Large intestine (tissue), 3 donors: ENCODE data around the gene NOSTRIN. TPM values are rescaled to one million over a fixed set of nuclear protein-coding genes. Genes with fewer than 3 reads are reported as not detected.
A peak's percentile ranks its signal among the peaks of the same experiment; 100 is the strongest.

ENCODE experiments used
- DNase-seq, 2 donors: peaks; one replicate each; pipeline versions ENCODE4 v3.0.0 to v3.0.0-alpha.2; 2013
- H3K27ac ChIP-seq: one replicate; pipeline ENCODE4 v1.5.1; 2013; ENCODE audit warnings: low read length
- H3K27me3 ChIP-seq: 2 replicates; pipeline ENCODE4 v1.6.1; 2013; ENCODE audit warnings: low read length; ENCODE audit not compliant: control insufficient read depth, insufficient read depth
- H3K36me3 ChIP-seq: 2 replicates; pipeline ENCODE4 v1.6.1; 2013; ENCODE audit warnings: low read length; ENCODE audit not compliant: control insufficient read depth, insufficient read depth
- H3K4me1 ChIP-seq: one replicate; pipeline ENCODE4 v1.6.1; 2013; ENCODE audit warnings: low read length; ENCODE audit not compliant: control insufficient read depth, insufficient read depth
- H3K4me3 ChIP-seq: one replicate; pipeline ENCODE4 v1.5.1; 2013; ENCODE audit warnings: low read length
- H3K9me3 ChIP-seq: one replicate; pipeline ENCODE4 v1.6.1; 2013; ENCODE audit warnings: mild to moderate bottlenecking, low read depth, low read length, moderate library complexity; ENCODE audit not compliant: control insufficient read depth
- WGBS: methylation state at CpG from one replicate; pipeline ENCODE4 v1.1.5; 2013; ENCODE audit warnings: low lambda C conversion rate; ENCODE audit not compliant: insufficient coverage; 5-methylcytosine and 5-hydroxymethylcytosine counted together
- polyA plus RNA-seq: library from polyadenylated mRNA; unstranded; fragments of 120-200 nt; gene quantifications from one replicate; pipeline ENCODE4 v1.2.1, GENCODE V29; 2013

NOSTRIN gene
- polyA plus RNA-seq, 1 donor = 52.7 TPM

DNA sequence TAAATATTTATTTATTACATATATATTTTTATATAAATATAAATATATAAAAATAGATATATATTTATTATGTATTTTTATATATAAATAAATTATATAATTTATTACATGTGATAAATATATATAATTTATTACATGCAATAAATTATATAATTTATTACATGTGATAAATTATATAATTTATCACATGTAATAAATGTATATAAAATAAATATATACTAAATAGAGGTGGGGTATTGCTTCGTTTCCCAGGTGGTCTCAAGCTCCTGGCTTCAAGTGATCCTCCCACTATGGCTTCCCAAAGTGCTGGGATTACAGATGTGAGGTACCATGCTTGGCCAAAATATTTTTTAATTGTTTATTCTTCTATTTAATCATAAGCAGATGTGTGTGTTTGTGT, 95.0 kb downstream of the NOSTRIN start:
- Histone ChIP-seq H3K27ac (no peak overlapping the region), H3K9me3 (no peaks in the 10 kb centered on the region), H3K27me3 (no peaks in the 10 kb centered on the region), H3K4me3 (no peak overlapping the region), H3K4me1 (no peaks in the 10 kb centered on the region), H3K36me3 (no peaks in the 10 kb centered on the region)
- DNase-seq = no peak
- WGBS = 100% methylated on average over 1 of the region's 1 CpG

- WGBS = 100% methylated on average over 1 of the region's 5 CpGs
- no peaks in the 10 kb centered on the region for H3K36me3 ChIP-seq
- H3K27ac ChIP-seq = no peak within 1 kb of the TSS
- no peaks in the 10 kb centered on the region for H3K4me1 ChIP-seq
- no peak for DNase-seq
- no peaks in the 10 kb centered on the region for H3K27me3 ChIP-seq
- H3K4me3 ChIP-seq = no peak within 1 kb of the TSS
- no peaks in the 10 kb centered on the region for H3K9me3 ChIP-seq
Observed at GRCh38 chr2:168901003-168901402, 98.6 kb downstream of the NOSTRIN start, which contains the start of gene G6PC2. Gene G6PC2 (plus strand): TSS chr2:168901291. CDS start chr2:168901332, 41 bp downstream.

DNA sequence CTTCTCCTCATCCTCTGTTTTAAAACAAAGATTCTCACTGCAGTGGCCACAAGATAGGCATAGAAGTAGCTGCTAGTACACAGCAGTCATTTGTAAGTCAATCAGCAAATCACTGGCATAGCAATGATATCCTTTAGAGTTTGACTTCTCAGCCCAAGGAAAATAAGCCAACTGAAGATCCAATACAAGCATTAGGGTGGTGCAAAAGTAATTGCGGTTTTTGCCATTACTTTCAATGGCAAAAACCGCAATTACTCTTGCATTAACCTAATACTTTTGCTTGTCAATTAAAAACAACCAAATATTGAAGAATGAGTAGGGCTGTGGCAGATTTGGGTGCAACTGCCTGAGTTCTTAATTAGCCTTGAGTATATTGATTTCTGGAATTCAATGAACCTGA, 101.5 kb downstream of the NOSTRIN start:
- no CpG with 5 or more reads among the region's 2 CpGs for WGBS
- DNase-seq = no peak
- Histone ChIP-seq H3K4me3 (no peak overlapping the region), H3K27ac (no peak overlapping the region), H3K4me1 (no peaks in the 10 kb centered on the region), H3K27me3 (no peaks in the 10 kb centered on the region), H3K9me3 (no peaks in the 10 kb centered on the region), H3K36me3 (no peaks in the 10 kb centered on the region)

- no peak overlapping the region for H3K27ac ChIP-seq
- H3K36me3 ChIP-seq = no peaks in the 10 kb centered on the region
- no peak overlapping the region for H3K4me3 ChIP-seq
- H3K9me3 ChIP-seq = no peaks in the 10 kb centered on the region
- 100% methylated on average over 1 of the region's 3 CpGs for WGBS
- no peaks in the 10 kb centered on the region for H3K27me3 ChIP-seq
- H3K4me1 ChIP-seq = no peaks in the 10 kb centered on the region
- no peak for DNase-seq
Observed at GRCh38 chr2:168904358-168904757, 101.9 kb downstream of the NOSTRIN start.

GRCh38 chr2:168907940-168908662, 105.7 kb downstream of the NOSTRIN start:
- no peaks in the 10 kb centered on the region for H3K9me3 ChIP-seq
- no peaks in the 10 kb centered on the region for H3K4me1 ChIP-seq
- H3K4me3 ChIP-seq = no peak overlapping the region
- peaks cover 12% of the 10 kb centered on the region for H3K27me3 ChIP-seq
- no peaks in the 10 kb centered on the region for H3K36me3 ChIP-seq
- no peak overlapping the region for H3K27ac ChIP-seq
- DNase-seq = no peak
- WGBS = 80% methylated on average over 1 of the region's 8 CpGs

DNA sequence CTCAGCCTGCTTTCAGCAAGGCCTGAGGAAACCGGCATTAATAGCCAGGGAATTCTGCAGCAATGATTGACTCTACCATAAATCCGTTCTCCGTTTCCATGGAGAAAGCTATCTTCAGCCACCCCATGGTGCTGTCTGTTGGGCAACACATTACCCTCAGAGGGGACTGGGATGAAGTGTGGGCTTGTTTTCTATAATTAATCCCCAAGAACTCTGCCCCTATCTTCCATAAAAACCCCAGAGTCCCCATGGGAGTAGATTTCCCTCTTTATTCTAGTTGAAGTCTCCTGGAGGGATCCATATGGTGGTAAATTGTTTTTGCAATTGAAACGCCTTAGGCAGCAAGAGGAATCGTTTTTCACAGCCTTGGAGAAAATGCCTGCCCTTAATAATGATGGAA, 107.9 kb downstream of the NOSTRIN start:
- Histone ChIP-seq H3K4me3 (no peak overlapping the region), H3K27ac (no peak overlapping the region), H3K9me3 (no peaks in the 10 kb centered on the region), H3K4me1 (no peaks in the 10 kb centered on the region), H3K27me3 (peaks cover 15% of the 10 kb centered on the region), H3K36me3 (no peaks in the 10 kb centered on the region)
- WGBS = no CpG with 5 or more reads among the region's 5 CpGs
- DNase-seq = no peak

- no peak for DNase-seq
- Histone ChIP-seq H3K27me3 (peaks cover 15% of the 10 kb centered on the region), H3K36me3 (no peaks in the 10 kb centered on the region), H3K27ac (no peak overlapping the region), H3K4me3 (no peak overlapping the region), H3K4me1 (no peaks in the 10 kb centered on the region), H3K9me3 (peaks cover 2% of the 10 kb centered on the region)
- 76% methylated on average over 3 of the region's 6 CpGs for WGBS
Observed at GRCh38 chr2:168912466-168912865, 110.0 kb downstream of the NOSTRIN start.

- no CpG with 5 or more reads among the region's 21 CpGs for WGBS
- no peaks in the 10 kb centered on the region for H3K4me1 ChIP-seq
- H3K4me3 ChIP-seq = peak overlapping the region; percentile 9
- H3K9me3 ChIP-seq = peaks cover 2% of the 10 kb centered on the region
- H3K27ac ChIP-seq = no peak overlapping the region
- no peaks in the 10 kb centered on the region for H3K36me3 ChIP-seq
- peak in 1 of 2 donors; percentile 20 for DNase-seq
- peaks cover 15% of the 10 kb centered on the region for H3K27me3 ChIP-seq
Observed at GRCh38 chr2:168912901-168913369, 110.5 kb downstream of the NOSTRIN start.

DNA sequence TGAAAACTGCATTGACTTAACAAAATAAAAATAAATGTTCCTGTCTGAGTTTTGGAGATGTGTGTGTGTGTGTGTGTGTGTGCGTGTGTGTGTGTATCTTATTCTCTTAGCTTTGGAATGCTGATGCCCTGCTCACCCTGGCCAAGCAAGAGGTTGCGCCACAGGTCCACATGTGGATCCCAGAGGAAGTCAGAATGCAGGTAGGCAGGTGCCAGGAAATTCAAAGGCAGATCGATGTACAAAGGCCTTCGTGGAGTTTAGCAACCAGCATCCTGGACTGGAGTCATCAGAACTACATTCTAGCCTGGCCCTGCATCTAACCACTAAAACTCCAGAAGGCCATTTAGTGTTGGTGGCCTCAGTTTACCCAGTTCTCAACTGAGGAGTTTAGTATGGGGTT, 111.1 kb downstream of the NOSTRIN start:
- Histone ChIP-seq H3K27ac (no peak overlapping the region), H3K9me3 (peaks cover 2% of the 10 kb centered on the region), H3K36me3 (no peaks in the 10 kb centered on the region), H3K27me3 (peaks cover 15% of the 10 kb centered on the region), H3K4me3 (no peak overlapping the region), H3K4me1 (no peaks in the 10 kb centered on the region)
- no peak for DNase-seq
- no CpG with 5 or more reads among the region's 4 CpGs for WGBS
